K562 (cell line): ENCODE data around the gene DALRD3.

Experiments used
- ATF2 ChIP-seq: sonication (generic); formaldehyde crosslinking; IDR thresholded peaks from 2 replicates; pipeline ENCODE4 v1.8.1; 2022; ENCODE audit warnings: missing genetic modification reagents
- HSF4 ChIP-seq: fragments of 250-450 bp; sonication (Bioruptor Pico); IDR thresholded peaks from 2 replicates; pipeline ENCODE4 v2.1.2; 2022; ENCODE audit warnings: mild to moderate bottlenecking, moderate library complexity, borderline replicate concordance

DNA sequence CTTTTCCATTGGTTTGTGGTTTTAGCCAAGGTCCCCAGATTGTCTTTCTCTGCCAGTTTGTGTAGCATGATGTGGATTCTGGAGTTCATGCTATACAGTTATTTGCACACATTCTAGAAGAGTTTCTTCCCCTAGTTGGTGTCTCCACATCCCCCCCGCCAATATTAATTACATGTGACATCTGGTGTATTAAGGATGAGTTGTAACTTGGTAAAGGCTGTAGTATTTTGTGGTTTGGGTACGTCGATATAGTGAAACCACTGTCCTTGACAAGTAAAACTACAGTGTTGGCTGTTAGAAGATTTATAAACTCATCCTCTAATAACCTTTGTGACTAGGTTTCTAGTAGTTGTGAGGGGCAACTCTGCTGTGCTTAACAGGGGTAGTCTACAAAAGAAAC lies 52.0 kb downstream of the DALRD3 start:
- TF ChIP-seq ATF2 (no peak), HSF4 (CRISPR knock-in tag) (no peak)
